Measurements from ENCODE around the gene ZNF316. TPM values are rescaled to one million over a fixed set of nuclear protein-coding genes. Genes with fewer than 3 reads are reported as not detected.

The ZNF316 gene
- total and polyA plus RNA-seq, 2 donors (not counting 1 experiment from before 2014, with no cell fraction given): 5.1 to 13.0 TPM

- H3K27ac ChIP-seq (ENCODE audit: insufficient read depth, low read length): peak overlapping the region; percentile 8
- H3K36me3 ChIP-seq (ENCODE audit: control insufficient read depth, insufficient read depth, low read length): peaks cover 8% of the 10 kb centered on the region
- H3K4me1 ChIP-seq (ENCODE audit: control insufficient read depth, extremely low read depth, insufficient read depth, low read length): no peaks in the 10 kb centered on the region
- no peak overlapping the region for H2AFZ ChIP-seq (ENCODE audit: low read length)
- TF ChIP-seq EZH2 (IDR thresholded peaks at IDR 0.05; ENCODE audit: low read length, missing control alignments) (no peak), CTCF (conservative IDR thresholded peaks at IDR 0.05 in 1 of 2, IDR thresholded peaks at IDR 0.05 in 1 of 2; ENCODE audit: low read depth in 1 of 2, low read length in 2 of 2) (peak; percentile 11 to 15)
- H3K9me3 ChIP-seq (ENCODE audit: control insufficient read depth, insufficient read depth, low read depth, low read length): no peaks in the 10 kb centered on the region
- no peaks in the 10 kb centered on the region for H4K20me1 ChIP-seq (ENCODE audit: control insufficient read depth, extremely low read depth, insufficient read depth, low read length)
- peak overlapping the region; percentile 90 for H3K4me2 ChIP-seq (ENCODE audit: extremely low read depth, insufficient read depth, low read length)
- peak overlapping the region; percentile 65 to 76 (median 68) for H3K4me3 ChIP-seq (replicated peaks in 1 of 4; ENCODE audit: control extremely low read depth in 1 of 4, insufficient read depth in 1 of 4, low read depth in 3 of 4, low read length in 4 of 4)
- H3K79me2 ChIP-seq (ENCODE audit: control insufficient read depth, insufficient read depth, low read length): peaks cover 25% of the 10 kb centered on the region
- peak overlapping the region; percentile 62 for H3K9ac ChIP-seq (ENCODE audit: insufficient read depth, low read length)
- H3K27me3 ChIP-seq (ENCODE audit: control insufficient read depth, insufficient read depth, low read length): no peaks in the 10 kb centered on the region
- DNase-seq (ENCODE audit: low read depth in 2 of 2): peak in 1 of 2 donors; percentile 14
Observed at GRCh38 chr7:6637544-6638229, 569 bp downstream of the ZNF316 start.

- Histone ChIP-seq H3K9me3 (ENCODE audit: control insufficient read depth, insufficient read depth, low read depth, low read length) (no peaks in the 10 kb centered on the region), H3K27ac (ENCODE audit: insufficient read depth, low read length) (no peak overlapping the region), H3K4me1 (ENCODE audit: control insufficient read depth, extremely low read depth, insufficient read depth, low read length) (no peaks in the 10 kb centered on the region), H4K20me1 (ENCODE audit: control insufficient read depth, extremely low read depth, insufficient read depth, low read length) (no peaks in the 10 kb centered on the region), H2AFZ (ENCODE audit: low read length) (no peak overlapping the region), H3K4me3 (replicated peaks in 1 of 4; ENCODE audit: control extremely low read depth in 1 of 4, insufficient read depth in 1 of 4, low read depth in 3 of 4, low read length in 4 of 4) (peak overlapping the region in 1 of 4 experiments; percentile 72), H3K9ac (ENCODE audit: insufficient read depth, low read length) (no peak overlapping the region), H3K27me3 (ENCODE audit: control insufficient read depth, insufficient read depth, low read length) (no peaks in the 10 kb centered on the region), H3K79me2 (ENCODE audit: control insufficient read depth, insufficient read depth, low read length) (peaks cover 25% of the 10 kb centered on the region), H3K36me3 (ENCODE audit: control insufficient read depth, insufficient read depth, low read length) (peaks cover 12% of the 10 kb centered on the region), H3K4me2 (ENCODE audit: extremely low read depth, insufficient read depth, low read length) (peak overlapping the region; percentile 90)
- TF ChIP-seq CTCF (conservative IDR thresholded peaks at IDR 0.05 in 1 of 2, IDR thresholded peaks at IDR 0.05 in 1 of 2; ENCODE audit: low read depth in 1 of 2, low read length in 2 of 2): no peak
- TF ChIP-seq EZH2 (IDR thresholded peaks at IDR 0.05; ENCODE audit: low read length, missing control alignments): no peak
- no peak for DNase-seq (ENCODE audit: low read depth in 2 of 2)
Observed at GRCh38 chr7:6639032-6639431, 1.9 kb downstream of the ZNF316 start.

- DNase-seq (ENCODE audit: low read depth in 2 of 2): no peak
- no peak overlapping the region for H3K4me2 ChIP-seq (ENCODE audit: extremely low read depth, insufficient read depth, low read length)
- no peaks in the 10 kb centered on the region for H3K27me3 ChIP-seq (ENCODE audit: control insufficient read depth, insufficient read depth, low read length)
Observed at GRCh38 chr7:6639627-6640026, 2.5 kb downstream of the ZNF316 start.

More at GRCh38 chr7:6639627-6640026, 2.5 kb downstream of the ZNF316 start:
- no peak overlapping the region for H2AFZ ChIP-seq (ENCODE audit: low read length)
- H3K9me3 ChIP-seq (ENCODE audit: control insufficient read depth, insufficient read depth, low read depth, low read length): no peaks in the 10 kb centered on the region
- peaks cover 12% of the 10 kb centered on the region for H3K36me3 ChIP-seq (ENCODE audit: control insufficient read depth, insufficient read depth, low read length)
- TF ChIP-seq EZH2 (IDR thresholded peaks at IDR 0.05; ENCODE audit: low read length, missing control alignments): no peak
- TF ChIP-seq CTCF (conservative IDR thresholded peaks at IDR 0.05 in 1 of 2, IDR thresholded peaks at IDR 0.05 in 1 of 2; ENCODE audit: low read depth in 1 of 2, low read length in 2 of 2): no peak
- H3K9ac ChIP-seq (ENCODE audit: insufficient read depth, low read length): no peak overlapping the region
- H3K4me1 ChIP-seq (ENCODE audit: control insufficient read depth, extremely low read depth, insufficient read depth, low read length): no peaks in the 10 kb centered on the region
- H4K20me1 ChIP-seq (ENCODE audit: control insufficient read depth, extremely low read depth, insufficient read depth, low read length): no peaks in the 10 kb centered on the region
- no peak overlapping the region for H3K4me3 ChIP-seq (replicated peaks in 1 of 4; ENCODE audit: control extremely low read depth in 1 of 4, insufficient read depth in 1 of 4, low read depth in 3 of 4, low read length in 4 of 4)
- H3K79me2 ChIP-seq (ENCODE audit: control insufficient read depth, insufficient read depth, low read length): peaks cover 25% of the 10 kb centered on the region
- H3K27ac ChIP-seq (ENCODE audit: insufficient read depth, low read length): no peak overlapping the region

Data from fibroblast of lung (primary cell).